ENCODE data around the gene CDC42EP4.

CDC42EP4 gene

GRCh38 chr17:73301369-73301768 lies 10.4 kb downstream of the CDC42EP4 start:
- no peak for DNase-seq

GRCh38 chr17:73300392-73300791 lies 11.4 kb downstream of the CDC42EP4 start:
- DNase-seq, result no peak

DNA sequence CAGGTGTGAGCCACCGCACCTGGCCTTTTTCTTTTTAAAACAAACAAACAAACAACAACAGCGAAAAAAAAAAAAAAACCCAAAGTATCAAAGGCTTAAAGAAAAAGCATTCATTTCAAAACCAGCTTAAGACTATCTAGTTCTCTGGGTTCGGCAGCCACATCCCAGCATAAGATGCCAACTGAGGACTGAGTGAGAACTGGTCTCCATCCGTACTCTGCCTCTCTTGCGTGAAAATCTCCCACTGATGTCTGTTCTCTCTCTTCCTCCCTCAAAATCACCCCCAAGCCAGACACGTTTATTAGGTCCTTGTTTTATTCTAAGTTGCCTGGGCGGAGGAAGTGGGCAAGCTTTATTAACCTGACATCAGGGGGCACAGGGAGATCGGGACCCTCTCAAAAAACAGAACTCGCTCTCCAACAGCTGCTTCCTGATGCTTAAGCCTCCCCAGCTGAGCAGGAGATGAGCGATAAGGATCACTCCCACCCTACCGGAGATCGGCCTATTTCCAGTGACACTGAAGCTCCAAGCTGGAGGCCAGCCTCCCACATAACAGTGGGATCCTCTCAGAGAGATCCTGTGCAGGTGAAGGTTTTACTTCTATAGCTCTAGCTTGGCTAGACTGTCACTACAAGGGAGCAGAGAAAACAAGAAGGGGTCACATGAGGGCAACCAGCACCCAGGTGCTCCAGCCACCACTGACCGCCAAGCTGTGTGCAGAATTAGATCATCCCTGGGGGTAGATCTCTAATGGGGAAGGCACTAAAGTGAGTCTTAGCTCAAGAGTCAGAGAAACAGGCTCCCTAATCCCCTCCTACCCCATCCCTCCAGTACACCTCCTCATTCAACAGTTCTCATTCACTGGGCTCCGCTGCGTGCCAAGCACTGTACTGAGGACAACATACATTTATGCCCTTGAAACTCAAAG lies 13.6 kb downstream of the CDC42EP4 start:
- DNase-seq, result no peak

DNA sequence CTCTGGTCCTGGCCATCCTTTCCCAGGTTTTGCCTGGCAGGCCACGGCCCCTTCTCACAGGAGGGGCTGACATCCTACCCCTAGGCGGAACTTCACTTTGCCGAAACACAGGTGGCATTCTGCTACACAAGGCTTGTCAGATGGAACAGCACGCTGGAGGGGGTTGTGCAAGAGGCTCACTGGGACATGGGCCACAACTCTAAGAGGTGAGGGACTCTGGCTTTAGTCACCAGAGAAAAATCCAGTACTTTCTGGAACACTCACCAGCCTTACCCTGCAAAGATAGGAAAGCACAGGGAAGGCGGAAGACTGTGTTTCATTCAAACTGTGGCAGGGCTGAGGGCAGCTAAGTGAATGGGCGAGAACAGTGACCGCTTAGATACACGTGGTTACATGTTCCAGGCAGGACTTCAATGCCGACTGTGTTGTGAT lies 18.3 kb downstream of the CDC42EP4 start:
- peak in 5 of 56 donors; percentile 15 to 36 (median 17) for DNase-seq

- DNase-seq, result no peak
These were observed 18.8 kb downstream of the CDC42EP4 start for GRCh38 chr17:73293031-73293430.

- DNase-seq, result peak in 33 of 56 donors; percentile 16 to 79 (median 44)
These were observed 19.7 kb downstream of the CDC42EP4 start for GRCh38 chr17:73292031-73292531.

GRCh38 chr17:73291260-73291801 lies 20.5 kb downstream of the CDC42EP4 start:
- DNase-seq, result peak in 2 of 56 donors; percentile 22 to 26

GRCh38 chr17:73290399-73291259 lies 21.2 kb downstream of the CDC42EP4 start:
- DNase-seq, result no peak

DNA sequence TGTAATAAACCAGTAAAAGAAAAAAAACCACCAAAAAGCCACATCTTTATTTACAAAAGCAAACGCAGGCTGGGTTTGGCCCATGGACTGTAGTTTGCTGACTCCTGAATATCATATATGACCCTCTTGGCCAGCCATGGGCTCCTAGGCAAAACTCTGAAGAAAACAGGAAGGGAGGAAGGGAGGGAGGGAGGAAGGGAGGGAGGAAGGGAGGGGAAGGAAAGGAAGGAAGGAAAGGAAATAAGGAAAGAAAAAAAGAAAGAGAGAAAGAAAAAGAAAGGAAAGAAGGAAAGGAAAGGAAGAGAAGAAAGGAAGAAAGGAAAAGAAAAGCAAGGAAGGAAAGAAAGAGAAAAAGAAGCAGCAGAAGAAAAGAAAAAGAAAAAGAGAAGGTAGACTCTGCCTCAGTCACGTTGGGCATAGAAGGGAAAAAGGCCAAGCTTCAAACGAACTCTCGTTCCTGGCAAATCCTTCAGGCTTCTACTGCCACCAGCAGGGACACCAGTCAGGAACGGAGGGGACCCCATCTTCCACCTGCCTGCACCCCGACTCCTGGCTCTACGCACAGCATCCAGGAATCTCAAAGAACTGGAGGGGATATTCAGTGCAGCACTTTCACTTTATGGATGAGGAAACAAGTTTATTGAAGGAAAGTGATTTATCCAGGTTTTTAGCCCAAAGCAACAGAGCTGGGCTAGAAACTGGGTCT lies 22.1 kb downstream of the CDC42EP4 start:
- no peak for DNase-seq

DNA sequence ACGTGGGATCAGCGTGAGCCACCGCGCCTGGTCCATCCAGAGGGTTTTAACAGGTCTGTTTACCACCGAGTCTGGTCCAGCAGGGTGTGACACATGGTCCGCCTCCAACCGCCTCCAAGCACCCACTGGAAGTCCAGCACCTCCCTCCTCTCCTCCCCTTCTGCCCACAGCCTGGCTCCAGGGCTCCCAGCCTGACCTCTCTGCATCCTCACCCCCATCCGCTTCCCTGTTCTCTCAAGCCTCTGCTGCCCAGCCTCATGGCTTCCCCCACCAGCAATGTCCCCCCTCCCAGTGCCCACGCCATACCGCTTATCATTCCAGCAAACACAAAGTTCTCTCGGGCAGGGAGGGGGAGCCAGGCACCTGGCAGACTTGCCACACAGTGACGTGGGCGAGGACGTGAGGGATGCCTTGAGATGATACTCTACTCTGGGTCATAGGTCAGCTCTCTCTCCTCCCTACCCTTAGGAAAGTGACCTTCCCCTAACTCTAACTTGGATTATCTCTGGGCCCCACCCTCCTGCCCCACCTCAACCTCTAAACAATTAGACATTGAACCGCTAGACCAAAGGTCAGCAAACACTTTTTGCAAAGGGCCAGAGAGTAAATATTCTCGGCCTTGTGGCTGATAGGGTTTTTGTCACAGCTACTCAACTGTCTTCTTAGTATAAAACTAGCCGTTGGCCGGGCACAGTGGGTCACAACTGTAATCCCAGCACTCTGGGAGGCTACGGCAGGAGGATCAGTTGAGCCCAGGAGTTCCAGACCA lies 23.1 kb downstream of the CDC42EP4 start:
- DNase-seq, result no peak

- no peak for DNase-seq
These were observed 24.9 kb downstream of the CDC42EP4 start for GRCh38 chr17:73286863-73287296.

- peak in 2 of 56 donors; percentile 16 to 24 for DNase-seq
These were observed 25.6 kb downstream of the CDC42EP4 start for GRCh38 chr17:73285916-73286862.

DNA sequence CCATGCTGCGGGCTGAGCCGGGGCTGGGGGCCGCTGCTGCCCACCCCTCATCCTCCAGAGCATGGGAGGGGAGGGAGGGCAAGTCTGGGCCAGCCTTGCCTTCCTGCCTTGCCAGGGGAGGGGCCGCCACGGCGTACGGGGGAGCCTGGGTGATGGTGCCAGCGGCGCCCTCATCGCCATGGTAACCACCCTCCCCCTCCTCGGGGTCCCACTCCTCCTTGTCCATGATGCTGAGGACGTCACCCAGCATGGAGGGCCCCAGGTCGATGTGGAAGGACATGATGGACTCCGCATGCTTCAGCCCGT lies 26.2 kb downstream of the CDC42EP4 start:
- no peak for DNase-seq

GRCh38 chr17:73284906-73285602 lies 26.7 kb downstream of the CDC42EP4 start:
- no peak for DNase-seq

- no peak for DNase-seq
These were observed 27.4 kb downstream of the CDC42EP4 start for GRCh38 chr17:73284354-73284753.

DNA sequence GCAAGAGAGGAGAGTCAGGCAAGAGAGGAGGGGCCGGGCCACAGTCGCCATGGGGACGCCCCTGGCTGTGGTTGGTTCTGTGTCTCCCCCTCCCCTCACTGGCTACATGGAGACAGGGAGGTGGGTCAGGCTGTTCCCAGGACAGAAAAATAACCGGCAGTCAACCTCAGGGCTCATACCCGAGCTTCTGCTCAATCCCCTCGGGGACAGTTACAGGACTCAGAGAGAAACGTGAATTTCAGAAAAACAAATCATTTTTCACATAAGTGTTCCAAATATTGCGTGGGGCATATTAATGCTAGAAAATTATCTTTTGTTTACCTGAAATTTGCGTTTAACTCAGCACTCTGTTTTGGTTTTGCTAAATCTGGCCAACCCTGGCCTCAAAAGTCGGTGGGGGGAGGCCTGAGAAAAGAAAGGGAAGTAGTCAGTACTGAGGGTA lies 27.9 kb downstream of the CDC42EP4 start:
- DNase-seq, result peak in 15 of 56 donors; percentile 17 to 48 (median 32)

GRCh38 chr17:73283250-73283649 lies 28.6 kb downstream of the CDC42EP4 start:
- no peak for DNase-seq

DNA sequence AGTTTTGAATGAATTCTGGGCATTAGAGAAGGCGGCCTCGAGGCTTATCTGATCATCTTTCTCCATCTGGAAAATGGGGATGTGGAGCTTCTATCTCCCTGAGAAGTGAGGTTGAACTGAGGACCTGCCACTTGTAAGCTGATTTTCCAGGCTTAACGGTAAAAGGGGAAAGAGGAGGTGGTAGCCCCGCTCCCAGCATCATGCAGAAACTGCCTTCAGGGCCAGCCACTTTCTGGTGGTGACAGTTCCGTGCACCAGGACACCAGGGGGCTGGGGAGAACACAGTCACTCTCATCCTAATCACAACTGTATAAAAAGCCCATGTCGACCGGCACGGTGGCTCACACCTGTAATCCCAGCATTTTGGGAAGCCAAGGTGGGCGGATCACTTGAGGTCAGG lies 29.2 kb downstream of the CDC42EP4 start:
- DNase-seq, result no peak

Data from nucleus accumbens (tissue), 56 donors.